GM23338 (cell line): ENCODE measurements around the gene RABL6. TPM values are rescaled to one million over a fixed set of nuclear protein-coding genes. Genes with fewer than 3 reads are reported as not detected.

Experiments
- ATAC-seq: fragments of 200-7000 bp; cut with Tn5 transposase; 3 replicates; pipeline ENCODE4 v1.9.1; 2020
- DNase-seq: peaks from one replicate; pipeline ENCODE4 v3.0.0-alpha.2; 2015; ENCODE audit warnings: low spot score
- H2AFZ ChIP-seq: fragments of 200-600 bp; sonication (generic); 2 replicates; pipeline ENCODE4 v1.8.0; 2016; ENCODE audit warnings: antibody characterized with exemption, mild to moderate bottlenecking, moderate library complexity
- H3F3A ChIP-seq: fragments of 200-600 bp; sonication (generic); replicated peaks from 2 replicates; pipeline ENCODE4 v1.8.0; 2017; ENCODE audit warnings: antibody characterized with exemption, mixed run types, low read depth
- H3K27ac ChIP-seq: fragments of 200-600 bp; sonication (generic); 2 replicates; pipeline ENCODE4 v1.6.1; 2016; ENCODE audit warnings: low read depth
- H3K27me3 ChIP-seq: fragments of 200-600 bp; sonication (generic); 2 replicates; pipeline ENCODE4 v1.8.0; 2016; ENCODE audit warnings: mild to moderate bottlenecking, mixed run types, moderate library complexity; ENCODE audit not compliant: insufficient read depth
- H3K36me3 ChIP-seq: fragments of 200-600 bp; sonication (generic); 2 replicates; pipeline ENCODE4 v1.8.0; 2016; ENCODE audit warnings: mild to moderate bottlenecking; ENCODE audit not compliant: insufficient read depth
- H3K4me1 ChIP-seq: fragments of 200-600 bp; sonication (generic); 2 replicates; pipeline ENCODE4 v1.8.0; 2016; ENCODE audit warnings: mild to moderate bottlenecking, moderate library complexity; ENCODE audit not compliant: insufficient read depth
- H3K4me2 ChIP-seq: fragments of 200-600 bp; sonication (generic); 2 replicates; pipeline ENCODE4 v1.7.1; 2017; ENCODE audit warnings: mixed run types
- H3K4me3 ChIP-seq: fragments of 200-600 bp; sonication (generic); 2 replicates; pipeline ENCODE4 v1.6.1; 2016; ENCODE audit warnings: mixed run types
- H3K79me2 ChIP-seq: fragments of 200-600 bp; sonication (generic); replicated peaks from 2 replicates; pipeline ENCODE4 v1.8.0; 2017; ENCODE audit warnings: mild to moderate bottlenecking; ENCODE audit not compliant: insufficient read depth
- H3K9me2 ChIP-seq: fragments of 200-600 bp; sonication (generic); 2 replicates; pipeline ENCODE4 v1.8.0; 2017; ENCODE audit not compliant: insufficient read depth
- H4K20me1 ChIP-seq: fragments of 200-600 bp; sonication (generic); replicated peaks from 2 replicates; pipeline ENCODE4 v1.8.0; 2017; ENCODE audit warnings: mild to moderate bottlenecking; ENCODE audit not compliant: insufficient read depth
- H3K27ac Mint-ChIP-seq: 2 replicates; pipeline ENCODE4 v1.8.0; 2020; ENCODE audit warnings: inconsistent platforms, mild to moderate bottlenecking, moderate library complexity, mixed read lengths
- H3K27me3 Mint-ChIP-seq: 3 replicates; pipeline ENCODE4 v1.8.0; 2022; ENCODE audit warnings: low read depth, mild to moderate bottlenecking, moderate library complexity, mixed read lengths, inconsistent platforms; ENCODE audit not compliant: insufficient read depth, poor library complexity
- H3K36me3 Mint-ChIP-seq: 3 replicates; pipeline ENCODE4 v1.8.0; 2021; ENCODE audit warnings: low read depth, mild to moderate bottlenecking, inconsistent platforms, moderate library complexity, mixed read lengths
- H3K4me1 Mint-ChIP-seq: 3 replicates; pipeline ENCODE4 v1.8.0; 2020; ENCODE audit warnings: mild to moderate bottlenecking, inconsistent platforms, mixed read lengths
- H3K4me3 Mint-ChIP-seq: 3 replicates; pipeline ENCODE4 v1.8.0; 2021; ENCODE audit warnings: moderate library complexity, mild to moderate bottlenecking, inconsistent platforms, mixed read lengths
- H3K9me3 Mint-ChIP-seq: 3 replicates; pipeline ENCODE4 v1.8.0; 2020; ENCODE audit warnings: moderate library complexity, mild to moderate bottlenecking, inconsistent platforms, mixed read lengths
- CREB1 ChIP-seq: fragments of 250-450 bp; sonication (Bioruptor Pico); IDR thresholded peaks from 2 replicates; pipeline ENCODE4 v1.5.0; 2020; ENCODE audit warnings: low read depth, mild to moderate bottlenecking, moderate library complexity
- EZH2 ChIP-seq: fragments of 200-600 bp; sonication (generic); IDR thresholded peaks from one replicate; pipeline ENCODE4 v1.8.0; 2017; ENCODE audit warnings: antibody characterized with exemption, mild to moderate bottlenecking, low read depth; ENCODE audit not compliant: unreplicated experiment
- EZH2phosphoT487 ChIP-seq: fragments of 200-600 bp; sonication (generic); IDR thresholded peaks from one replicate; pipeline ENCODE4 v1.8.1; 2018; ENCODE audit warnings: antibody characterized with exemption; ENCODE audit not compliant: unreplicated experiment
- JUNB ChIP-seq: IDR thresholded peaks from one replicate; pipeline ENCODE4 v1.6.1; 2016; ENCODE audit warnings: antibody characterized with exemption; ENCODE audit not compliant: unreplicated experiment
- NANOG ChIP-seq: IDR thresholded peaks from 2 replicates; pipeline ENCODE4 v1.6.1; 2016; ENCODE audit warnings: antibody characterized with exemption, borderline replicate concordance
- POLR2AphosphoS5 ChIP-seq: IDR thresholded peaks from 2 replicates; pipeline ENCODE4 v1.6.1; 2016; ENCODE audit warnings: antibody characterized with exemption, low read depth
- STAT1 ChIP-seq: IDR thresholded peaks from one replicate; pipeline ENCODE4 v1.6.1; 2016; ENCODE audit warnings: antibody characterized with exemption; ENCODE audit not compliant: unreplicated experiment
- ZNF114 ChIP-seq: fragments of 250-450 bp; sonication (Bioruptor Pico); IDR thresholded peaks from 2 replicates; pipeline ENCODE4 v1.5.0; 2020; ENCODE audit warnings: mild to moderate bottlenecking, moderate library complexity
- ZNF331 ChIP-seq: fragments of 250-450 bp; sonication (Bioruptor Pico); IDR thresholded peaks from 2 replicates; pipeline ENCODE4 v1.5.0; 2020; ENCODE audit warnings: low read depth, mild to moderate bottlenecking, moderate library complexity
- polyA plus RNA-seq: library from polyadenylated mRNA; unstranded; fragments of >200 nt; fragmentation: Nextera tagmentation; extraction: Ambion mirVana; gene quantifications from 2 replicates; pipeline ENCODE4 v1.2.1, GENCODE V29; 2016
- total RNA-seq: library from RNA; depleted of rRNA; stranded (reverse); fragments of >200 nt; shearing (Covaris generic); gene quantifications from 2 replicates; pipeline ENCODE4 v1.2.3, GENCODE V29; 2014
- TF ChIP-seq, protein P1 (sequence below): IDR thresholded peaks from 2 replicates; pipeline ENCODE4 v1.6.1; 2016; ENCODE audit warnings: antibody characterized with exemption
- TF ChIP-seq, protein P2 (sequence below): IDR thresholded peaks from one replicate; pipeline ENCODE4 v1.6.1; 2018; ENCODE audit warnings: antibody characterized with exemption; ENCODE audit not compliant: unreplicated experiment
- TF ChIP-seq, protein P3 (sequence below): fragments of 250-450 bp; sonication (Bioruptor Pico); IDR thresholded peaks from 2 replicates; pipeline ENCODE4 v1.5.0; 2020; ENCODE audit warnings: mild to moderate bottlenecking, moderate library complexity
- TF ChIP-seq, protein P4 (sequence below), 2 experiments: fragments of 200-600 bp in 1 of 2; sonication (generic) in 1 of 2; conservative IDR thresholded peaks; 2 replicates each; pipeline versions ENCODE4 v1.5.1 to v1.6.1; 2016 to 2017; ENCODE audit warnings: antibody characterized with exemption in 2 of 2, low read depth in 2 of 2, mild to moderate bottlenecking in 2 of 2, moderate library complexity in 1 of 2

Gene RABL6
- total and polyA plus RNA-seq, 2 experiments from 2014 or later, result 59.1 to 127 TPM

DNA sequence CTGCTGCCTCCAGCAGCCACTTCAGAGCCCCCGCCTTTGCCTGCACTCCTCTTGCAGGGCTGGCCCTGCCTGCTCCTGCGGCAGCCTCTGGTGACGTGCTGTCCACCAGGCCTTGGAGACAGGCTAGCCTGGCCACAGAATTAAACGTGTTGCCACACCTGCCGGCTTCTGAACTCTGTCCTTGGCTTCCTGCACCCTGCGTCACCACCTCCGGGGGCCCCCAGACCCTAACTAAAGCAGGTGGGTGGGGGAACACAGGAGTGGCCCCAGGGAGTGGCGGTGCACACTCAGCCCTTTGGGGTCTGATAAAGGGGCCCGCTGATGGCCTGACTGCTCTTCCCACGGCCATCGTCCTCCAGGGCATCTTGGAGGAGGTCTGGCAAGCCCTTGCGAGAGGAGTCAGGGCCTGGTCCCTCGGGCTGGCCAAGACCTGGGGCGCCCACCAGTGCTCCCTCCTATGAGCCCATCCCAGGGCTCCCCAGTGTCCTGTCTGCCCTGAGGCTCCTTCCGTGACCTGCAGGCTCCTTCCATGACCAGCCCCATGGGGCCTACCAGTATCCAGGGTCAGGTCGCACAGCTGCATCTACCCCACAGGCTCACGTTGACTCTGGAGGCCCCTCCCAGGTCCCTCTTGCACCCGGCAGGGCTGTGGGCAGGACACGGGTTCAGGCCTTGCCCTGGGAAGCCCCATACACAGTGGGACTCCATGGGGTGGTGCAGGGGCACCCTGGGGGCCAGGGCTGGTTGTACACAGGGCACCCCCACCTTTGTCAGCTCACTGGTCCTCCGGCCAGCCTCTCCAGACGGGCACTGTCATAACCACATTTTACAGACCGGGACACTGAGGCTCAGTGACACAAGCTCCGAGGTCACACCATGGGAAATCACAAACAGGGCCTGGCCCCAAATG, 43.4 kb downstream of the RABL6 start:
- H3K4me3 Mint-ChIP-seq, result no peak overlapping the region
- Histone ChIP-seq H3K79me2 (no peaks in the 10 kb centered on the region), H3K27me3 (peaks cover 5% of the 10 kb centered on the region), H3K4me2 (no peak overlapping the region), H3K9me2 (no peaks in the 10 kb centered on the region), H4K20me1 (0 out of 2 replicates have a peak, but pooled peaks cover 3% of the 10 kb centered on the region), H2AFZ (no peak overlapping the region), H3K4me3 (no peak overlapping the region), H3K27ac (no peak overlapping the region), H3K4me1 (no peaks in the 10 kb centered on the region; the same call in 1 of the 2 replicates), H3K36me3 (no peaks in the 10 kb centered on the region; the same call in 1 of the 2 replicates), H3F3A (0 out of 2 replicates have a peak, but pooled peaks cover 5% of the 10 kb centered on the region)
- DNase-seq (no peak), ATAC-seq (no peak)
- TF ChIP-seq ZNF114 (CRISPR knock-in tag) (no peak), JUNB (no peak), STAT1 (no peak), EZH2 (no peak), CREB1 (CRISPR knock-in tag) (no peak), EZH2phosphoT487 (no peak), NANOG (no peak), ZNF331 (CRISPR knock-in tag) (no peak), POLR2AphosphoS5 (no peak)
- TF ChIP-seq, protein P1, sequence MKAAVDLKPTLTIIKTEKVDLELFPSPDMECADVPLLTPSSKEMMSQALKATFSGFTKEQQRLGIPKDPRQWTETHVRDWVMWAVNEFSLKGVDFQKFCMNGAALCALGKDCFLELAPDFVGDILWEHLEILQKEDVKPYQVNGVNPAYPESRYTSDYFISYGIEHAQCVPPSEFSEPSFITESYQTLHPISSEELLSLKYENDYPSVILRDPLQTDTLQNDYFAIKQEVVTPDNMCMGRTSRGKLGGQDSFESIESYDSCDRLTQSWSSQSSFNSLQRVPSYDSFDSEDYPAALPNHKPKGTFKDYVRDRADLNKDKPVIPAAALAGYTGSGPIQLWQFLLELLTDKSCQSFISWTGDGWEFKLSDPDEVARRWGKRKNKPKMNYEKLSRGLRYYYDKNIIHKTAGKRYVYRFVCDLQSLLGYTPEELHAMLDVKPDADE, result no peak
- TF ChIP-seq, protein P2, sequence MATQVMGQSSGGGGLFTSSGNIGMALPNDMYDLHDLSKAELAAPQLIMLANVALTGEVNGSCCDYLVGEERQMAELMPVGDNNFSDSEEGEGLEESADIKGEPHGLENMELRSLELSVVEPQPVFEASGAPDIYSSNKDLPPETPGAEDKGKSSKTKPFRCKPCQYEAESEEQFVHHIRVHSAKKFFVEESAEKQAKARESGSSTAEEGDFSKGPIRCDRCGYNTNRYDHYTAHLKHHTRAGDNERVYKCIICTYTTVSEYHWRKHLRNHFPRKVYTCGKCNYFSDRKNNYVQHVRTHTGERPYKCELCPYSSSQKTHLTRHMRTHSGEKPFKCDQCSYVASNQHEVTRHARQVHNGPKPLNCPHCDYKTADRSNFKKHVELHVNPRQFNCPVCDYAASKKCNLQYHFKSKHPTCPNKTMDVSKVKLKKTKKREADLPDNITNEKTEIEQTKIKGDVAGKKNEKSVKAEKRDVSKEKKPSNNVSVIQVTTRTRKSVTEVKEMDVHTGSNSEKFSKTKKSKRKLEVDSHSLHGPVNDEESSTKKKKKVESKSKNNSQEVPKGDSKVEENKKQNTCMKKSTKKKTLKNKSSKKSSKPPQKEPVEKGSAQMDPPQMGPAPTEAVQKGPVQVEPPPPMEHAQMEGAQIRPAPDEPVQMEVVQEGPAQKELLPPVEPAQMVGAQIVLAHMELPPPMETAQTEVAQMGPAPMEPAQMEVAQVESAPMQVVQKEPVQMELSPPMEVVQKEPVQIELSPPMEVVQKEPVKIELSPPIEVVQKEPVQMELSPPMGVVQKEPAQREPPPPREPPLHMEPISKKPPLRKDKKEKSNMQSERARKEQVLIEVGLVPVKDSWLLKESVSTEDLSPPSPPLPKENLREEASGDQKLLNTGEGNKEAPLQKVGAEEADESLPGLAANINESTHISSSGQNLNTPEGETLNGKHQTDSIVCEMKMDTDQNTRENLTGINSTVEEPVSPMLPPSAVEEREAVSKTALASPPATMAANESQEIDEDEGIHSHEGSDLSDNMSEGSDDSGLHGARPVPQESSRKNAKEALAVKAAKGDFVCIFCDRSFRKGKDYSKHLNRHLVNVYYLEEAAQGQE, result no peak
- TF ChIP-seq, protein P3, sequence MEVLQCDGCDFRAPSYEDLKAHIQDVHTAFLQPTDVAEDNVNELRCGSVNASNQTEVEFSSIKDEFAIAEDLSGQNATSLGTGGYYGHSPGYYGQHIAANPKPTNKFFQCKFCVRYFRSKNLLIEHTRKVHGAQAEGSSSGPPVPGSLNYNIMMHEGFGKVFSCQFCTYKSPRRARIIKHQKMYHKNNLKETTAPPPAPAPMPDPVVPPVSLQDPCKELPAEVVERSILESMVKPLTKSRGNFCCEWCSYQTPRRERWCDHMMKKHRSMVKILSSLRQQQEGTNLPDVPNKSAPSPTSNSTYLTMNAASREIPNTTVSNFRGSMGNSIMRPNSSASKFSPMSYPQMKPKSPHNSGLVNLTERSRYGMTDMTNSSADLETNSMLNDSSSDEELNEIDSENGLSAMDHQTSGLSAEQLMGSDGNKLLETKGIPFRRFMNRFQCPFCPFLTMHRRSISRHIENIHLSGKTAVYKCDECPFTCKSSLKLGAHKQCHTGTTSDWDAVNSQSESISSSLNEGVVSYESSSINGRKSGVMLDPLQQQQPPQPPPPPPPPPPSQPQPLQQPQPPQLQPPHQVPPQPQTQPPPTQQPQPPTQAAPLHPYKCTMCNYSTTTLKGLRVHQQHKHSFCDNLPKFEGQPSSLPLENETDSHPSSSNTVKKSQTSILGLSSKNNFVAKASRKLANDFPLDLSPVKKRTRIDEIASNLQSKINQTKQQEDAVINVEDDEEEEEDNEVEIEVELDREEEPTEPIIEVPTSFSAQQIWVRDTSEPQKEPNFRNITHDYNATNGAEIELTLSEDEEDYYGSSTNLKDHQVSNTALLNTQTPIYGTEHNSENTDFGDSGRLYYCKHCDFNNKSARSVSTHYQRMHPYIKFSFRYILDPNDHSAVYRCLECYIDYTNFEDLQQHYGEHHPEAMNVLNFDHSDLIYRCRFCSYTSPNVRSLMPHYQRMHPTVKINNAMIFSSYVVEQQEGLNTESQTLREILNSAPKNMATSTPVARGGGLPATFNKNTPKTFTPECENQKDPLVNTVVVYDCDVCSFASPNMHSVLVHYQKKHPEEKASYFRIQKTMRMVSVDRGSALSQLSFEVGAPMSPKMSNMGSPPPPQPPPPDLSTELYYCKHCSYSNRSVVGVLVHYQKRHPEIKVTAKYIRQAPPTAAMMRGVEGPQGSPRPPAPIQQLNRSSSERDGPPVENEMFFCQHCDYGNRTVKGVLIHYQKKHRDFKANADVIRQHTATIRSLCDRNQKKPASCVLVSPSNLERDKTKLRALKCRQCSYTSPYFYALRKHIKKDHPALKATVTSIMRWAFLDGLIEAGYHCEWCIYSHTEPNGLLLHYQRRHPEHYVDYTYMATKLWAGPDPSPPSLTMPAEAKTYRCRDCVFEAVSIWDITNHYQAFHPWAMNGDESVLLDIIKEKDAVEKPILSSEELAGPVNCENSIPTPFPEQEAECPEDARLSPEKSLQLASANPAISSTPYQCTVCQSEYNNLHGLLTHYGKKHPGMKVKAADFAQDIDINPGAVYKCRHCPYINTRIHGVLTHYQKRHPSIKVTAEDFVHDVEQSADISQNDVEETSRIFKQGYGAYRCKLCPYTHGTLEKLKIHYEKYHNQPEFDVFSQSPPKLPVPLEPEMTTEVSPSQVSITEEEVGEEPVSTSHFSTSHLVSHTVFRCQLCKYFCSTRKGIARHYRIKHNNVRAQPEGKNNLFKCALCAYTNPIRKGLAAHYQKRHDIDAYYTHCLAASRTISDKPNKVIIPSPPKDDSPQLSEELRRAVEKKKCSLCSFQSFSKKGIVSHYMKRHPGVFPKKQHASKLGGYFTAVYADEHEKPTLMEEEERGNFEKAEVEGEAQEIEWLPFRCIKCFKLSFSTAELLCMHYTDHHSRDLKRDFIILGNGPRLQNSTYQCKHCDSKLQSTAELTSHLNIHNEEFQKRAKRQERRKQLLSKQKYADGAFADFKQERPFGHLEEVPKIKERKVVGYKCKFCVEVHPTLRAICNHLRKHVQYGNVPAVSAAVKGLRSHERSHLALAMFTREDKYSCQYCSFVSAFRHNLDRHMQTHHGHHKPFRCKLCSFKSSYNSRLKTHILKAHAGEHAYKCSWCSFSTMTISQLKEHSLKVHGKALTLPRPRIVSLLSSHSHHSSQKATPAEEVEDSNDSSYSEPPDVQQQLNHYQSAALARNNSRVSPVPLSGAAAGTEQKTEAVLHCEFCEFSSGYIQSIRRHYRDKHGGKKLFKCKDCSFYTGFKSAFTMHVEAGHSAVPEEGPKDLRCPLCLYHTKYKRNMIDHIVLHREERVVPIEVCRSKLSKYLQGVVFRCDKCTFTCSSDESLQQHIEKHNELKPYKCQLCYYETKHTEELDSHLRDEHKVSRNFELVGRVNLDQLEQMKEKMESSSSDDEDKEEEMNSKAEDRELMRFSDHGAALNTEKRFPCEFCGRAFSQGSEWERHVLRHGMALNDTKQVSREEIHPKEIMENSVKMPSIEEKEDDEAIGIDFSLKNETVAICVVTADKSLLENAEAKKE, result no peak
- TF ChIP-seq, protein P4, sequence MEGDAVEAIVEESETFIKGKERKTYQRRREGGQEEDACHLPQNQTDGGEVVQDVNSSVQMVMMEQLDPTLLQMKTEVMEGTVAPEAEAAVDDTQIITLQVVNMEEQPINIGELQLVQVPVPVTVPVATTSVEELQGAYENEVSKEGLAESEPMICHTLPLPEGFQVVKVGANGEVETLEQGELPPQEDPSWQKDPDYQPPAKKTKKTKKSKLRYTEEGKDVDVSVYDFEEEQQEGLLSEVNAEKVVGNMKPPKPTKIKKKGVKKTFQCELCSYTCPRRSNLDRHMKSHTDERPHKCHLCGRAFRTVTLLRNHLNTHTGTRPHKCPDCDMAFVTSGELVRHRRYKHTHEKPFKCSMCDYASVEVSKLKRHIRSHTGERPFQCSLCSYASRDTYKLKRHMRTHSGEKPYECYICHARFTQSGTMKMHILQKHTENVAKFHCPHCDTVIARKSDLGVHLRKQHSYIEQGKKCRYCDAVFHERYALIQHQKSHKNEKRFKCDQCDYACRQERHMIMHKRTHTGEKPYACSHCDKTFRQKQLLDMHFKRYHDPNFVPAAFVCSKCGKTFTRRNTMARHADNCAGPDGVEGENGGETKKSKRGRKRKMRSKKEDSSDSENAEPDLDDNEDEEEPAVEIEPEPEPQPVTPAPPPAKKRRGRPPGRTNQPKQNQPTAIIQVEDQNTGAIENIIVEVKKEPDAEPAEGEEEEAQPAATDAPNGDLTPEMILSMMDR (conservative IDR thresholded peaks at IDR 0.05; ENCODE audit: low read depth in 2 of 2), result no peak
- H3K4me1 Mint-ChIP-seq, result no peaks in the 10 kb centered on the region; the same call in 2 of the 3 replicates
- no peak overlapping the region for H3K27ac Mint-ChIP-seq
- peaks cover 2% of the 10 kb centered on the region; the same call in 2 of the 3 replicates for H3K36me3 Mint-ChIP-seq
- H3K9me3 Mint-ChIP-seq, result no peaks in the 10 kb centered on the region
- H3K27me3 Mint-ChIP-seq, result peaks cover 22% of the 10 kb centered on the region
